Uterus (tissue), 2 donors: ENCODE results near the gene UROC1.

ENCODE experiments used
- POLR2A ChIP-seq, 2 donors: fragments of 450-650 bp; IDR thresholded peaks; one replicate each; pipeline ENCODE4 v1.6.1; 2016; ENCODE audit warnings: antibody characterized with exemption in 2 of 2, mild to moderate bottlenecking in 1 of 2, moderate library complexity in 1 of 2
- TF ChIP-seq, protein P1 (sequence below), 4 experiments: fragments of 200-600 bp in 2 of 4; fragments of 450-650 bp in 2 of 4; sonication (generic) in 2 of 4; IDR thresholded peaks; one replicate each; pipeline ENCODE4 v1.5.1; 2016 to 2019; ENCODE audit warnings: antibody characterized with exemption in 4 of 4, mild to moderate bottlenecking in 2 of 4, moderate library complexity in 1 of 4

DNA sequence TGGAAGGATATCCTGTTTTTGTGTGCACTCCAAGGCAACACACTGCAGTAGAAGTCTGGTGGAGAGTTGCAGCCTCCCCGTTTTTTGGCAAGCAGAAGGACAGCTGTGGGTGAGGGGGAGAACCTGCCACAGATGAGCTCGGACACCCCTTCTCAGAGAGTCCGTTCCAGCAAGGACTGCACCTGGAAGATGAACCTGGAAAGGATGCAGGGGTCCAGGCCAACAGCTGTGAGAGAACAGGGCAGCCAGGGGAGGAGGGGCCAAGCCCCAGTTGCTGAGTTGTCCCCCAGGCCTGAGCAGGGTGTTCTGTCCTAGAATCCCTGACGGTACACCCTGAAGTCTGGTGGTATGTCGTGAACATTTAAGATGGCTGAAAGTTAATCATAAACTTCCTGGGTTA lies 72.1 kb downstream of the UROC1 start:
- TF ChIP-seq, protein P1, sequence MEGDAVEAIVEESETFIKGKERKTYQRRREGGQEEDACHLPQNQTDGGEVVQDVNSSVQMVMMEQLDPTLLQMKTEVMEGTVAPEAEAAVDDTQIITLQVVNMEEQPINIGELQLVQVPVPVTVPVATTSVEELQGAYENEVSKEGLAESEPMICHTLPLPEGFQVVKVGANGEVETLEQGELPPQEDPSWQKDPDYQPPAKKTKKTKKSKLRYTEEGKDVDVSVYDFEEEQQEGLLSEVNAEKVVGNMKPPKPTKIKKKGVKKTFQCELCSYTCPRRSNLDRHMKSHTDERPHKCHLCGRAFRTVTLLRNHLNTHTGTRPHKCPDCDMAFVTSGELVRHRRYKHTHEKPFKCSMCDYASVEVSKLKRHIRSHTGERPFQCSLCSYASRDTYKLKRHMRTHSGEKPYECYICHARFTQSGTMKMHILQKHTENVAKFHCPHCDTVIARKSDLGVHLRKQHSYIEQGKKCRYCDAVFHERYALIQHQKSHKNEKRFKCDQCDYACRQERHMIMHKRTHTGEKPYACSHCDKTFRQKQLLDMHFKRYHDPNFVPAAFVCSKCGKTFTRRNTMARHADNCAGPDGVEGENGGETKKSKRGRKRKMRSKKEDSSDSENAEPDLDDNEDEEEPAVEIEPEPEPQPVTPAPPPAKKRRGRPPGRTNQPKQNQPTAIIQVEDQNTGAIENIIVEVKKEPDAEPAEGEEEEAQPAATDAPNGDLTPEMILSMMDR (IDR thresholded peaks at IDR 0.05): no peak
- no peak for TF ChIP-seq POLR2A (IDR thresholded peaks at IDR 0.05)
